PC-3 (cell line): ENCODE measurements around the gene NR1D2.

Experiments used
- EZH2 ChIP-seq: fragments of 300-600 bp; sonication (generic); IDR thresholded peaks from one replicate; pipeline ENCODE4 v1.6.1; 2017; ENCODE audit warnings: antibody characterized with exemption, mild to moderate bottlenecking, low read length; ENCODE audit not compliant: unreplicated experiment
- EZH2phosphoT487 ChIP-seq: fragments of 300-600 bp; sonication (generic); IDR thresholded peaks from 2 replicates; pipeline ENCODE4 v1.6.1; 2018; ENCODE audit warnings: mild to moderate bottlenecking, antibody characterized with exemption, low read length, borderline replicate concordance
- TF ChIP-seq, protein P1 (sequence below): fragments of 300-600 bp; sonication (generic); conservative IDR thresholded peaks from 2 replicates; pipeline ENCODE4 v1.5.1; 2017; ENCODE audit warnings: antibody characterized with exemption, low read depth, mild to moderate bottlenecking, low read length

DNA sequence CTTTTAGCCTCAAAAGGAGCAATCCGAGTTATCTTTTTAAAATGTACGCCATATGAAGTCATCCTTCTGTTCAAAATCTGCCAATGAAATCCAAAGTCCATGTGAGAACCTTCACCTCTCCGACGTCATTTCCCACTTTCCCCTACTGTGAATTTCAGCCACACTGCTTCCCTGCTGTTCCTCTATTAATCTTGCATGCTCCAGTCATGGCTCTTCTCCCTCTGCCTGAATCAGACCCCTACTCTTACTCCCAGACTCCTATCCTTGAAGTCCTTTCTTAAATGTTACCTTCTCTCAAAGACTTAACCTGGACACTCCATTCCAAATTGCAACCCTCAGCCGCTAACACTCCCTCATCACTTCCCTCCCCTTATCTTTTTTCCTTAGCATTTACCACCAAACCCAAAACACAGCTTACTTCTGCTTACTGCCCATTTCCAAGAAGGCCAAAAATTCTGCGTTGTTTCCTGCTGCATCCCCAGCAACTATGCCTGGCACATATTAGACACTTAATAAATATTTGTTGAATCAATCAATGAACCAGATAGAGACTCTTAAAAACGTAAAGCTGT lies 29.5 kb upstream of the NR1D2 start:
- TF ChIP-seq, protein P1, sequence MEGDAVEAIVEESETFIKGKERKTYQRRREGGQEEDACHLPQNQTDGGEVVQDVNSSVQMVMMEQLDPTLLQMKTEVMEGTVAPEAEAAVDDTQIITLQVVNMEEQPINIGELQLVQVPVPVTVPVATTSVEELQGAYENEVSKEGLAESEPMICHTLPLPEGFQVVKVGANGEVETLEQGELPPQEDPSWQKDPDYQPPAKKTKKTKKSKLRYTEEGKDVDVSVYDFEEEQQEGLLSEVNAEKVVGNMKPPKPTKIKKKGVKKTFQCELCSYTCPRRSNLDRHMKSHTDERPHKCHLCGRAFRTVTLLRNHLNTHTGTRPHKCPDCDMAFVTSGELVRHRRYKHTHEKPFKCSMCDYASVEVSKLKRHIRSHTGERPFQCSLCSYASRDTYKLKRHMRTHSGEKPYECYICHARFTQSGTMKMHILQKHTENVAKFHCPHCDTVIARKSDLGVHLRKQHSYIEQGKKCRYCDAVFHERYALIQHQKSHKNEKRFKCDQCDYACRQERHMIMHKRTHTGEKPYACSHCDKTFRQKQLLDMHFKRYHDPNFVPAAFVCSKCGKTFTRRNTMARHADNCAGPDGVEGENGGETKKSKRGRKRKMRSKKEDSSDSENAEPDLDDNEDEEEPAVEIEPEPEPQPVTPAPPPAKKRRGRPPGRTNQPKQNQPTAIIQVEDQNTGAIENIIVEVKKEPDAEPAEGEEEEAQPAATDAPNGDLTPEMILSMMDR, result no peak
- no peak for TF ChIP-seq EZH2phosphoT487
- TF ChIP-seq EZH2, result no peak
